HG03439 (cell line): ENCODE results near the gene OR52K1.

Experiments used
- ATAC-seq: cut with Tn5 transposase; IDR thresholded peaks from one replicate; pipeline ENCODE4 v1.9.1; 2021; ENCODE audit warnings: mild to moderate bottlenecking, moderate library complexity; ENCODE audit not compliant: unreplicated experiment

Gene OR52K1

GRCh38 chr11:4482445-4482844, at the start of gene OR52K1:
Gene OR52K1 (plus strand): TSS chr11:4482646. CDS start chr11:4488901, 6,255 bp downstream.
- ATAC-seq, result no peak

GRCh38 chr11:4433856-4434255, 48.6 kb upstream of the OR52K1 start:
- ATAC-seq, result no peak

GRCh38 chr11:4436411-4436810, 46.0 kb upstream of the OR52K1 start:
- ATAC-seq, result no peak

- ATAC-seq, result no peak
These were observed 40.9 kb upstream of the OR52K1 start for GRCh38 chr11:4441515-4441914.

- no peak for ATAC-seq
These were observed 39.1 kb upstream of the OR52K1 start for GRCh38 chr11:4443232-4443891.

GRCh38 chr11:4448995-4449394, 33.5 kb upstream of the OR52K1 start, which contains the start of gene OR52K2:
Gene OR52K2 (plus strand): TSS chr11:4449295. CDS start chr11:4449340, 45 bp downstream.
- no peak for ATAC-seq

- no peak for ATAC-seq
These were observed 29.3 kb upstream of the OR52K1 start for GRCh38 chr11:4453118-4453517.

- ATAC-seq, result no peak
These were observed 28.4 kb upstream of the OR52K1 start for GRCh38 chr11:4454021-4454420.

GRCh38 chr11:4455419-4455818, 27.0 kb upstream of the OR52K1 start:
- ATAC-seq, result no peak

GRCh38 chr11:4459500-4459899, 22.9 kb upstream of the OR52K1 start:
- no peak for ATAC-seq

- ATAC-seq, result no peak
These were observed 22.3 kb upstream of the OR52K1 start for GRCh38 chr11:4460151-4460550.

- ATAC-seq, result no peak
These were observed 18.0 kb upstream of the OR52K1 start for GRCh38 chr11:4464216-4465159.

GRCh38 chr11:4465407-4465806, 17.0 kb upstream of the OR52K1 start:
- no peak for ATAC-seq

- no peak for ATAC-seq
These were observed 16.1 kb upstream of the OR52K1 start for GRCh38 chr11:4466131-4466870.

GRCh38 chr11:4466871-4467442, 15.5 kb upstream of the OR52K1 start:
- ATAC-seq, result no peak

GRCh38 chr11:4467811-4468606, 14.4 kb upstream of the OR52K1 start:
- ATAC-seq, result no peak

- no peak for ATAC-seq
These were observed 2.8 kb upstream of the OR52K1 start for GRCh38 chr11:4479644-4480043.

GRCh38 chr11:4480577-4481239, 1.7 kb upstream of the OR52K1 start:
- ATAC-seq, result no peak

GRCh38 chr11:4481240-4481582, 1.2 kb upstream of the OR52K1 start:
- ATAC-seq, result no peak

- ATAC-seq, result no peak
These were observed 1.9 kb downstream of the OR52K1 start for GRCh38 chr11:4484310-4484709.
